ENCODE results near the gene OMP.

DNA sequence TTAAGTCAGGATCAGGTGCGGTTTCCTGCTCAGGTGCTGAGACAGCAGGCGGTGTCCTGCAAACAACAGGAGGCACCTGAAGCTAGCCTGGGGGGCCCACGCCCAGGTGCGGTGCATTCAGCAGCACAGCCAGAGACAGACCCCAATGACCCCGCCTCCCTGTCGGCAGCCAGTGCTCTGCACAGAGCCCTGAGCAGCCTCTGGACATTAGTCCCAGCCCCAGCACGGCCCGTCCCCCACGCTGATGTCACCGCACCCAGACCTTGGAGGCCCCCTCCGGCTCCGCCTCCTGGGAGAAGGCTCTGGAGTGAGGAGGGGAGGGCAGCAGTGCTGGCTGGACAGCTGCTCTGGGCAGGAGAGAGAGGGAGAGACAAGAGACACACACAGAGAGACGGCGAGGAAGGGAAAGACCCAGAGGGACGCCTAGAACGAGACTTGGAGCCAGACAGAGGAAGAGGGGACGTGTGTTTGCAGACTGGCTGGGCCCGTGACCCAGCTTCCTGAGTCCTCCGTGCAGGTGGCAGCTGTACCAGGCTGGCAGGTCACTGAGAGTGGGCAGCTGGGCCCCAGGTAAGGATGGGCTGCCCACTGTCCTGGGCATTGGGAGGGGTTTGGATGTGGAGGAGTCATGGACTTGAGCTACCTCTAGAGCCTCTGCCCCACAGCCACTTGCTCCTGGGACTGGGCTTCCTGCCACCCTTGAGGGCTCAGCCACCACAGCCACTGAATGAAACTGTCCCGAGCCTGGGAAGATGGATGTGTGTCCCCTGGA is 25.5 kb downstream of the OMP start, which contains the start of gene MYO7A:
- TF ChIP-seq, protein P1, sequence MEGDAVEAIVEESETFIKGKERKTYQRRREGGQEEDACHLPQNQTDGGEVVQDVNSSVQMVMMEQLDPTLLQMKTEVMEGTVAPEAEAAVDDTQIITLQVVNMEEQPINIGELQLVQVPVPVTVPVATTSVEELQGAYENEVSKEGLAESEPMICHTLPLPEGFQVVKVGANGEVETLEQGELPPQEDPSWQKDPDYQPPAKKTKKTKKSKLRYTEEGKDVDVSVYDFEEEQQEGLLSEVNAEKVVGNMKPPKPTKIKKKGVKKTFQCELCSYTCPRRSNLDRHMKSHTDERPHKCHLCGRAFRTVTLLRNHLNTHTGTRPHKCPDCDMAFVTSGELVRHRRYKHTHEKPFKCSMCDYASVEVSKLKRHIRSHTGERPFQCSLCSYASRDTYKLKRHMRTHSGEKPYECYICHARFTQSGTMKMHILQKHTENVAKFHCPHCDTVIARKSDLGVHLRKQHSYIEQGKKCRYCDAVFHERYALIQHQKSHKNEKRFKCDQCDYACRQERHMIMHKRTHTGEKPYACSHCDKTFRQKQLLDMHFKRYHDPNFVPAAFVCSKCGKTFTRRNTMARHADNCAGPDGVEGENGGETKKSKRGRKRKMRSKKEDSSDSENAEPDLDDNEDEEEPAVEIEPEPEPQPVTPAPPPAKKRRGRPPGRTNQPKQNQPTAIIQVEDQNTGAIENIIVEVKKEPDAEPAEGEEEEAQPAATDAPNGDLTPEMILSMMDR (conservative IDR thresholded peaks at IDR 0.05) = no peak
- TF ChIP-seq EZH2 (IDR thresholded peaks at IDR 0.05; ENCODE audit: low read depth) = no peak

Measured in PC-9 (cell line).